DOHH2 (cell line): ENCODE data around the gene MLLT3.

Experiments used
- H3F3A ChIP-seq: fragments of 200-600 bp; sonication (generic), shearing (Covaris generic); 2 replicates; pipeline ENCODE4 v1.6.0; 2016; ENCODE audit warnings: antibody characterized with exemption, mild to moderate bottlenecking; ENCODE audit not compliant: control insufficient read depth, insufficient read depth
- H3K27ac ChIP-seq: fragments of 200-600 bp; sonication (generic); 2 replicates; pipeline ENCODE4 v1.5.1; 2014; ENCODE audit warnings: low read depth, mild to moderate bottlenecking, low read length, moderate library complexity
- H3K27me3 ChIP-seq: fragments of 200-600 bp; sonication (generic); 2 replicates; pipeline ENCODE4 v1.6.1; 2014; ENCODE audit warnings: mild to moderate bottlenecking, low read length, mixed read lengths; ENCODE audit not compliant: control insufficient read depth
- H3K36me3 ChIP-seq: fragments of 200-600 bp; sonication (generic); 2 replicates; pipeline ENCODE4 v1.6.1; 2014; ENCODE audit warnings: mild to moderate bottlenecking, low read length, moderate library complexity, mixed read lengths; ENCODE audit not compliant: control insufficient read depth
- H3K4me1 ChIP-seq: fragments of 200-600 bp; sonication (generic); 2 replicates; pipeline ENCODE4 v1.6.1; 2014; ENCODE audit warnings: mild to moderate bottlenecking, low read length, mixed read lengths; ENCODE audit not compliant: control insufficient read depth
- H3K4me2 ChIP-seq: fragments of 200-600 bp; sonication (generic); 2 replicates; pipeline ENCODE4 v1.6.0; 2014; ENCODE audit warnings: mild to moderate bottlenecking, low read length, moderate library complexity
- H3K4me3 ChIP-seq: fragments of 200-600 bp; sonication (generic); 2 replicates; pipeline ENCODE4 v1.5.1; 2014; ENCODE audit warnings: mild to moderate bottlenecking, low read length, mixed read lengths
- H3K79me2 ChIP-seq: fragments of 200-600 bp; sonication (generic); 2 replicates; pipeline ENCODE4 v1.6.1; 2014; ENCODE audit warnings: mild to moderate bottlenecking, low read length, mixed read lengths; ENCODE audit not compliant: control insufficient read depth
- H3K9me2 ChIP-seq: fragments of 200-600 bp; sonication (generic); replicated peaks from 2 replicates; pipeline ENCODE4 v1.6.1; 2014; ENCODE audit warnings: mild to moderate bottlenecking, low read length, mixed read lengths; ENCODE audit not compliant: control insufficient read depth
- H3K9me3 ChIP-seq: fragments of 200-600 bp; sonication (generic); 2 replicates; pipeline ENCODE4 v1.6.1; 2014; ENCODE audit warnings: antibody characterized with exemption, low read length, mixed read lengths; ENCODE audit not compliant: control insufficient read depth, insufficient read depth
- H4K20me1 ChIP-seq: fragments of 200-600 bp; sonication (generic); 2 replicates; pipeline ENCODE4 v1.6.0; 2014; ENCODE audit warnings: low read depth, mild to moderate bottlenecking, antibody characterized with exemption, low read length, moderate library complexity; ENCODE audit not compliant: control insufficient read depth, insufficient read depth
- EZH2phosphoT487 ChIP-seq: fragments of 200-600 bp; sonication (generic); IDR thresholded peaks from 2 replicates; pipeline ENCODE4 v1.6.1; 2017; ENCODE audit warnings: borderline replicate concordance, mild to moderate bottlenecking, antibody characterized with exemption, low read length, moderate library complexity, mixed read lengths
- TF ChIP-seq, protein P1 (sequence below): fragments of 200-600 bp; sonication (generic); IDR thresholded peaks from one replicate; pipeline ENCODE4 v1.5.1; 2014; ENCODE audit warnings: antibody characterized with exemption, mild to moderate bottlenecking, low read depth, low read length; ENCODE audit not compliant: poor library complexity, severe bottlenecking

Gene MLLT3

DNA sequence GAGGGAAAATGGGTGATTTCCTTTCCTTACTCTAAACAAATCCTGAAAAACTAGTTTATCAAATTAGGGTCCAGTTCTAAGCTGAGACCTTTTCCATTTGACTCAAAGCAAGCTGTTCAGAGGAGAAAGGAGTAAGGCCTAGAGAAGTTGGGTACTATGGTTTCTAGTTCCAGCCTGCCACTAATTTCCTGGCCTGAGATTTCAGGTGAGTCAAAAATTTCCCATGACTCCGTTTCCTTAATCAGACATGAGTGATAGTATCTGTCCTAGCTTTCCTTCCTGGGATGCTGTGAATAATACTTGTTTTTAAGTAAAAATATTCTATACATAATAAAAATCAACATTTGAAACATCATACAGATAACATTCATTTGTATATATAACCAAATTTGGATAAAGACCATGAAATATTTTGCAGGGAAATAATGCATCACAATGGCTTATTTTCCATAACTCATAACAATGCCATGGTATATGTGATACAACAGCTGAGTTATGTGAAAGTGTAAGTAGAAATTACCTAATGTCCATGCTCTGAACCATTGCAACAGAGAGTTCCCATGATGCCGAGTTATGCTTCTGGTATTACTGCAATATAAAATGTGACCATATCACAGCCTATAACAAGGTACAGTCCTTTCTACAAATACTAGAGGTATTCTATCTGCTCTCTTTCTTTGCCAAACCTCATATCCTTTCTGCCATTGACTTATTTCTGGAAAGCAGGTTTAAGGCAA is 142.7 kb downstream of the MLLT3 start:
- no peaks in the 10 kb centered on the region for H3K27me3 ChIP-seq
- H3K4me3 ChIP-seq, result no peak overlapping the region
- H3F3A ChIP-seq, result no peaks in the 10 kb centered on the region
- H3K27ac ChIP-seq, result no peak overlapping the region
- H3K79me2 ChIP-seq, result no peaks in the 10 kb centered on the region
- no peaks in the 10 kb centered on the region for H3K9me2 ChIP-seq
- no peak for TF ChIP-seq EZH2phosphoT487
- TF ChIP-seq, protein P1, sequence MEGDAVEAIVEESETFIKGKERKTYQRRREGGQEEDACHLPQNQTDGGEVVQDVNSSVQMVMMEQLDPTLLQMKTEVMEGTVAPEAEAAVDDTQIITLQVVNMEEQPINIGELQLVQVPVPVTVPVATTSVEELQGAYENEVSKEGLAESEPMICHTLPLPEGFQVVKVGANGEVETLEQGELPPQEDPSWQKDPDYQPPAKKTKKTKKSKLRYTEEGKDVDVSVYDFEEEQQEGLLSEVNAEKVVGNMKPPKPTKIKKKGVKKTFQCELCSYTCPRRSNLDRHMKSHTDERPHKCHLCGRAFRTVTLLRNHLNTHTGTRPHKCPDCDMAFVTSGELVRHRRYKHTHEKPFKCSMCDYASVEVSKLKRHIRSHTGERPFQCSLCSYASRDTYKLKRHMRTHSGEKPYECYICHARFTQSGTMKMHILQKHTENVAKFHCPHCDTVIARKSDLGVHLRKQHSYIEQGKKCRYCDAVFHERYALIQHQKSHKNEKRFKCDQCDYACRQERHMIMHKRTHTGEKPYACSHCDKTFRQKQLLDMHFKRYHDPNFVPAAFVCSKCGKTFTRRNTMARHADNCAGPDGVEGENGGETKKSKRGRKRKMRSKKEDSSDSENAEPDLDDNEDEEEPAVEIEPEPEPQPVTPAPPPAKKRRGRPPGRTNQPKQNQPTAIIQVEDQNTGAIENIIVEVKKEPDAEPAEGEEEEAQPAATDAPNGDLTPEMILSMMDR, result no peak
- H3K9me3 ChIP-seq, result no peaks in the 10 kb centered on the region
- H3K4me1 ChIP-seq, result peaks cover 8% of the 10 kb centered on the region
- H3K36me3 ChIP-seq, result no peaks in the 10 kb centered on the region
- H4K20me1 ChIP-seq, result no peaks in the 10 kb centered on the region
- no peak overlapping the region for H3K4me2 ChIP-seq

DNA sequence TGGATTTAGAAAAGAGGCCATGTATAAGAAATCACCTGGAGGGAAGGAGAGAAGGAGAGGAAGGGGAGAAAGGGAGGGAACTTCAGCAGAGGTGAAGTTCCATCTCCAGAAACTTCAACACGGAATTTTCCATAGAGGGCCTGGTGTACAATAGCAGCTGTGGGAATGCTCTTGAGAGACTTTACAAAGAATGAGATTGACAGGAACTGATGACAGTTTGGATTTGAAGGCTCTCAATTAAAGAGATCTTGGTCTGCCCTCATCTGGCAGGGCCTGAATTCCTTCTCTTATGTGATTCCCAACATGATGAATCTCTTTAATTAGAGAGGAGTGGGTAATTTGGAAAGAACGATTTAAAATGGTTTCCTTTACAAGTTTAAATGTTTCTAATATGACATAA is 143.5 kb downstream of the MLLT3 start:
- Histone ChIP-seq H3K4me1 (peaks cover 8% of the 10 kb centered on the region), H3K9me2 (no peaks in the 10 kb centered on the region), H3K27ac (no peak overlapping the region), H3K9me3 (no peaks in the 10 kb centered on the region), H3K36me3 (no peaks in the 10 kb centered on the region), H3F3A (no peaks in the 10 kb centered on the region), H3K4me2 (no peak overlapping the region), H4K20me1 (no peaks in the 10 kb centered on the region), H3K79me2 (no peaks in the 10 kb centered on the region), H3K27me3 (no peaks in the 10 kb centered on the region), H3K4me3 (no peak overlapping the region)
- no peak for TF ChIP-seq EZH2phosphoT487
- TF ChIP-seq, protein P1, result no peak

DNA sequence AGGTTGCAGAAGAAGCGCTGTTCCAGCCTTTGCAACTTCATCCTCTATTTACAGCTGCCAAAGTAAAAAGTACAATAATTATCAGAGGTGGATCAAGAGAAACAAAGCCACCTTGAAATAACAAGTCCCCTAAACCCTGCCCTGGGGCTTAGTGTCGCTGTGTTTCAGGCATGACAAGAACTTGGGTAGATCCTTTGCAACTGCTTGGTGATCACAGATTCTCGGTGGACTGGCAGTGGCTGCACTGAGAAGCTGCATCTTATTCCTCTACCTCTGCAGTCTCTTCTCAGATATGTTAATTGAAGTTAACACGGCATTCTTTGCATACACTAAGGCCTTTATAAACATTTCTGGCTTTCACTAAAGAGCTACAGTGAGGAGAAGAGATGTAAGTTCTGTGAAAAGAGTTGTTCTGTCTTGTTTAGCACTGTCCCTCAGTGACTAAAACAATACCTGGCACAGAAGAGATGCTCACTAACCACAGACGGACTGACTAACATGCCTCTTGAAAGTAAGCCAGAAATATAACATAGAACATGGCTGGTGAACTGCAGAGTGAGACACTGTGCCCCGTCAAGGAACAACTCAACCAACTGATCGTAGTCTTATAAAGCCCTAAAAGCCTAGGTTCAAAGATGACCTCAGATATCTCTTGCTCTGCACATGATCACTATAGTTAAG is 144.2 kb downstream of the MLLT3 start:
- Histone ChIP-seq H3F3A (no peaks in the 10 kb centered on the region), H4K20me1 (no peaks in the 10 kb centered on the region), H3K79me2 (no peaks in the 10 kb centered on the region), H3K27ac (no peak overlapping the region), H3K9me3 (no peaks in the 10 kb centered on the region), H3K36me3 (no peaks in the 10 kb centered on the region), H3K4me2 (no peak overlapping the region), H3K4me1 (peaks cover 8% of the 10 kb centered on the region), H3K27me3 (no peaks in the 10 kb centered on the region), H3K4me3 (no peak overlapping the region), H3K9me2 (no peaks in the 10 kb centered on the region)
- no peak for TF ChIP-seq EZH2phosphoT487
- TF ChIP-seq, protein P1, result no peak
